Measurements from ENCODE around the gene LMAN2.
A peak's percentile ranks its signal among the peaks of the same experiment; 100 is the strongest.

LMAN2 gene

GRCh38 chr5:177357459-177358351 is 6.2 kb upstream of the LMAN2 start, which contains the start of gene RGS14:
RGS14 (plus strand) TSS chr5:177357924; CDS start chr5:177358025, 101 bp downstream.
- H3K9me3 Mint-ChIP-seq = no peaks in the 10 kb centered on the region
- DNase-seq (ENCODE audit: low spot score in 2 of 2) = peak; percentile 44 to 58
- H3K4me1 Mint-ChIP-seq = peaks cover 74% of the 10 kb centered on the region
- H3K27me3 Mint-ChIP-seq = no peaks in the 10 kb centered on the region
- peaks cover 23% of the 10 kb centered on the region for H3K36me3 Mint-ChIP-seq (ENCODE audit: insufficient read depth)
- ATAC-seq (replicated peaks; ENCODE audit: extremely low read depth, poor library complexity, severe bottlenecking) = peak; percentile 98
- H3K4me3 Mint-ChIP-seq = peak within 1 kb of the TSS; percentile 81
- peak within 1 kb of the TSS; percentile 87 for H3K27ac Mint-ChIP-seq (ENCODE audit: low read depth)

GRCh38 chr5:177357146-177357458 is 5.6 kb upstream of the LMAN2 start:
- Mint-ChIP-seq H3K9me3 (no peaks in the 10 kb centered on the region), H3K4me3 (peak overlapping the region; percentile 81), H3K36me3 (ENCODE audit: insufficient read depth) (peaks cover 23% of the 10 kb centered on the region), H3K27me3 (no peaks in the 10 kb centered on the region), H3K4me1 (peaks cover 68% of the 10 kb centered on the region), H3K27ac (ENCODE audit: low read depth) (peak overlapping the region; percentile 87)
- DNase-seq (ENCODE audit: low spot score in 2 of 2) (no peak), ATAC-seq (replicated peaks; ENCODE audit: extremely low read depth, poor library complexity, severe bottlenecking) (no peak)

- H3K27ac Mint-ChIP-seq (ENCODE audit: low read depth) = peak overlapping the region; percentile 90
- H3K4me1 Mint-ChIP-seq = peaks cover 65% of the 10 kb centered on the region
- DNase-seq (ENCODE audit: low spot score in 2 of 2) = no peak
- H3K36me3 Mint-ChIP-seq (ENCODE audit: insufficient read depth) = peaks cover 23% of the 10 kb centered on the region
- no peaks in the 10 kb centered on the region for H3K27me3 Mint-ChIP-seq
- H3K4me3 Mint-ChIP-seq = peak overlapping the region; percentile 81
- no peaks in the 10 kb centered on the region for H3K9me3 Mint-ChIP-seq
- ATAC-seq (replicated peaks; ENCODE audit: extremely low read depth, poor library complexity, severe bottlenecking) = no peak
These were observed 5.3 kb upstream of the LMAN2 start for GRCh38 chr5:177356746-177357145.

- Mint-ChIP-seq H3K4me3 (no peak overlapping the region), H3K27ac (ENCODE audit: low read depth) (peak overlapping the region; percentile 90), H3K27me3 (no peaks in the 10 kb centered on the region), H3K4me1 (peaks cover 61% of the 10 kb centered on the region), H3K9me3 (no peaks in the 10 kb centered on the region), H3K36me3 (ENCODE audit: insufficient read depth) (peaks cover 28% of the 10 kb centered on the region)
- DNase-seq (ENCODE audit: low spot score in 2 of 2) = no peak
- ATAC-seq (replicated peaks; ENCODE audit: extremely low read depth, poor library complexity, severe bottlenecking) = no peak
These were observed 4.3 kb upstream of the LMAN2 start for GRCh38 chr5:177355868-177356168.

GRCh38 chr5:177355162-177355867 is 3.8 kb upstream of the LMAN2 start:
- DNase-seq (ENCODE audit: low spot score in 2 of 2) (no peak), ATAC-seq (replicated peaks; ENCODE audit: extremely low read depth, poor library complexity, severe bottlenecking) (no peak)
- Mint-ChIP-seq H3K9me3 (no peaks in the 10 kb centered on the region), H3K36me3 (ENCODE audit: insufficient read depth) (peaks cover 28% of the 10 kb centered on the region), H3K4me3 (no peak overlapping the region), H3K4me1 (peaks cover 62% of the 10 kb centered on the region), H3K27me3 (no peaks in the 10 kb centered on the region), H3K27ac (ENCODE audit: low read depth) (no peak overlapping the region)

GRCh38 chr5:177354711-177355110 is 3.2 kb upstream of the LMAN2 start:
- DNase-seq (ENCODE audit: low spot score in 2 of 2) = no peak
- Mint-ChIP-seq H3K36me3 (ENCODE audit: insufficient read depth) (peaks cover 24% of the 10 kb centered on the region), H3K4me3 (no peak overlapping the region), H3K4me1 (peaks cover 62% of the 10 kb centered on the region), H3K9me3 (no peaks in the 10 kb centered on the region), H3K27me3 (no peaks in the 10 kb centered on the region), H3K27ac (ENCODE audit: low read depth) (peak overlapping the region; percentile 18)
- no peak for ATAC-seq (replicated peaks; ENCODE audit: extremely low read depth, poor library complexity, severe bottlenecking)

- Mint-ChIP-seq H3K4me3 (no peak overlapping the region), H3K4me1 (peaks cover 62% of the 10 kb centered on the region), H3K9me3 (no peaks in the 10 kb centered on the region), H3K36me3 (ENCODE audit: insufficient read depth) (peaks cover 23% of the 10 kb centered on the region), H3K27me3 (no peaks in the 10 kb centered on the region), H3K27ac (ENCODE audit: low read depth) (peak overlapping the region; percentile 18)
- DNase-seq (ENCODE audit: low spot score in 2 of 2) (no peak), ATAC-seq (replicated peaks; ENCODE audit: extremely low read depth, poor library complexity, severe bottlenecking) (no peak)
These were observed 2.8 kb upstream of the LMAN2 start for GRCh38 chr5:177354256-177354655.

GRCh38 chr5:177353093-177353492 is 1.6 kb upstream of the LMAN2 start:
- ATAC-seq (replicated peaks; ENCODE audit: extremely low read depth, poor library complexity, severe bottlenecking) (no peak), DNase-seq (ENCODE audit: low spot score in 2 of 2) (no peak)
- no peaks in the 10 kb centered on the region for H3K9me3 Mint-ChIP-seq
- no peak overlapping the region for H3K27ac Mint-ChIP-seq (ENCODE audit: low read depth)
- H3K36me3 Mint-ChIP-seq (ENCODE audit: insufficient read depth) = peaks cover 29% of the 10 kb centered on the region
- H3K27me3 Mint-ChIP-seq = no peaks in the 10 kb centered on the region
- no peak overlapping the region for H3K4me3 Mint-ChIP-seq
- peaks cover 55% of the 10 kb centered on the region for H3K4me1 Mint-ChIP-seq

- DNase-seq (ENCODE audit: low spot score in 2 of 2) (no peak), ATAC-seq (replicated peaks; ENCODE audit: extremely low read depth, poor library complexity, severe bottlenecking) (no peak)
- peaks cover 22% of the 10 kb centered on the region for H3K36me3 Mint-ChIP-seq (ENCODE audit: insufficient read depth)
- H3K4me1 Mint-ChIP-seq = peaks cover 47% of the 10 kb centered on the region
- H3K9me3 Mint-ChIP-seq = no peaks in the 10 kb centered on the region
- H3K27me3 Mint-ChIP-seq = no peaks in the 10 kb centered on the region
- H3K4me3 Mint-ChIP-seq = peak overlapping the region; percentile 88
- peak overlapping the region; percentile 96 for H3K27ac Mint-ChIP-seq (ENCODE audit: low read depth)
These were observed 584 bp downstream of the LMAN2 start for GRCh38 chr5:177350776-177351391.

- H3K27me3 Mint-ChIP-seq = no peaks in the 10 kb centered on the region
- peaks cover 35% of the 10 kb centered on the region for H3K4me1 Mint-ChIP-seq
- H3K9me3 Mint-ChIP-seq = no peaks in the 10 kb centered on the region
- H3K4me3 Mint-ChIP-seq = peak overlapping the region; percentile 88
- peaks cover 27% of the 10 kb centered on the region for H3K36me3 Mint-ChIP-seq (ENCODE audit: insufficient read depth)
- DNase-seq (ENCODE audit: low spot score in 2 of 2) (no peak), ATAC-seq (replicated peaks; ENCODE audit: extremely low read depth, poor library complexity, severe bottlenecking) (no peak)
- H3K27ac Mint-ChIP-seq (ENCODE audit: low read depth) = peak overlapping the region; percentile 39
These were observed 1.7 kb downstream of the LMAN2 start for GRCh38 chr5:177349762-177350161.

- H3K27ac Mint-ChIP-seq (ENCODE audit: low read depth) = peak overlapping the region; percentile 39
- peaks cover 31% of the 10 kb centered on the region for H3K4me1 Mint-ChIP-seq
- DNase-seq (ENCODE audit: low spot score in 2 of 2) = no peak
These were observed 2.2 kb downstream of the LMAN2 start for GRCh38 chr5:177349362-177349647.

GRCh38 chr5:177347699-177348098 is 3.8 kb downstream of the LMAN2 start:
- peaks cover 35% of the 10 kb centered on the region for H3K4me1 Mint-ChIP-seq
- no peaks in the 10 kb centered on the region for H3K9me3 Mint-ChIP-seq
- H3K36me3 Mint-ChIP-seq (ENCODE audit: insufficient read depth) = peaks cover 31% of the 10 kb centered on the region
- DNase-seq (ENCODE audit: low spot score in 2 of 2) (no peak), ATAC-seq (replicated peaks; ENCODE audit: extremely low read depth, poor library complexity, severe bottlenecking) (no peak)
- H3K27ac Mint-ChIP-seq (ENCODE audit: low read depth) = no peak overlapping the region
- no peaks in the 10 kb centered on the region for H3K27me3 Mint-ChIP-seq
- no peak overlapping the region for H3K4me3 Mint-ChIP-seq

More at GRCh38 chr5:177349362-177349647, 2.2 kb downstream of the LMAN2 start:
- H3K36me3 Mint-ChIP-seq (ENCODE audit: insufficient read depth) = peaks cover 25% of the 10 kb centered on the region
- H3K9me3 Mint-ChIP-seq = no peaks in the 10 kb centered on the region
- peak overlapping the region; percentile 88 for H3K4me3 Mint-ChIP-seq
- H3K27me3 Mint-ChIP-seq = no peaks in the 10 kb centered on the region
- ATAC-seq (replicated peaks; ENCODE audit: extremely low read depth, poor library complexity, severe bottlenecking) = no peak

GRCh38 chr5:177346820-177347219 is 4.6 kb downstream of the LMAN2 start:
- H3K9me3 Mint-ChIP-seq = no peaks in the 10 kb centered on the region
- no peak for DNase-seq (ENCODE audit: low spot score in 2 of 2)
- peaks cover 35% of the 10 kb centered on the region for H3K4me1 Mint-ChIP-seq
- no peak overlapping the region for H3K27ac Mint-ChIP-seq (ENCODE audit: low read depth)
- H3K4me3 Mint-ChIP-seq = no peak overlapping the region
- H3K27me3 Mint-ChIP-seq = no peaks in the 10 kb centered on the region
- H3K36me3 Mint-ChIP-seq (ENCODE audit: insufficient read depth) = peaks cover 33% of the 10 kb centered on the region
- no peak for ATAC-seq (replicated peaks; ENCODE audit: extremely low read depth, poor library complexity, severe bottlenecking)
